ENCODE measurements around the gene AFAP1L1. TPM values are rescaled to one million over a fixed set of nuclear protein-coding genes. Genes with fewer than 3 reads are reported as not detected.
A peak's percentile ranks its signal among the peaks of the same experiment; 100 is the strongest.
"Not testable (repeated sequence)": the region's sequence is repeated elsewhere in the genome, so short reads cannot be mapped to it uniquely, and the experiment has no call there.

Gene AFAP1L1
- total RNA-seq, 1 donor from 2014 or later, result 54.8 TPM

GRCh38 chr5:149257889-149258705 is 13.6 kb upstream of the AFAP1L1 start:
- intact Hi-C loops (cut with DNase I), result no loop called here
- ATAC-seq (no peak), DNase-seq (ENCODE audit: low spot score) (no peak)

GRCh38 chr5:149260761-149261160 is 10.9 kb upstream of the AFAP1L1 start:
- DNase-seq (ENCODE audit: low spot score), result no peak
- intact Hi-C loops (cut with DNase I), result no loop called here
- no peak for ATAC-seq

GRCh38 chr5:149261246-149261645 is 10.4 kb upstream of the AFAP1L1 start:
- intact Hi-C loops (cut with DNase I), result no loop called here
- ATAC-seq, result no peak
- no peak for DNase-seq (ENCODE audit: low spot score)

- DNase-seq (ENCODE audit: low spot score), result no peak
- intact Hi-C loops (cut with DNase I), result no loop called here
- no peak for ATAC-seq
Observed at GRCh38 chr5:149262315-149262714, 9.3 kb upstream of the AFAP1L1 start.

GRCh38 chr5:149264439-149265067 is 7.1 kb upstream of the AFAP1L1 start:
- intact Hi-C loops (cut with DNase I), result no loop called here
- ATAC-seq (no peak), DNase-seq (ENCODE audit: low spot score) (no peak)

GRCh38 chr5:149265068-149265465 is 6.6 kb upstream of the AFAP1L1 start:
- ATAC-seq (no peak), DNase-seq (ENCODE audit: low spot score) (no peak)
- intact Hi-C loops (cut with DNase I), result no loop called here

- intact Hi-C loops (cut with DNase I), result no loop called here
- ATAC-seq (peak; percentile 77), DNase-seq (ENCODE audit: low spot score) (peak; percentile 66)
Observed at GRCh38 chr5:149265597-149265996, 6.1 kb upstream of the AFAP1L1 start.

GRCh38 chr5:149267241-149267973 is 4.3 kb upstream of the AFAP1L1 start:
- ATAC-seq (peak; percentile 63), DNase-seq (ENCODE audit: low spot score) (no peak)
- intact Hi-C loops (cut with DNase I), result no loop called here

GRCh38 chr5:149268928-149269557 is 2.6 kb upstream of the AFAP1L1 start:
- no peak for DNase-seq (ENCODE audit: low spot score)
- ATAC-seq, result peak; percentile 29
- intact Hi-C loops (cut with DNase I), result no loop called here

GRCh38 chr5:149271195-149271715 is 404 bp upstream of the AFAP1L1 start:
- ATAC-seq, result no peak
- no peak for DNase-seq (ENCODE audit: low spot score)
- intact Hi-C loops (cut with DNase I), result no loop called here

- DNase-seq (ENCODE audit: low spot score); intact Hi-C loops (cut with DNase I): not testable (repeated sequence)
- peak; percentile 8 for ATAC-seq
Observed at GRCh38 chr5:149272781-149273180, 1.1 kb downstream of the AFAP1L1 start.

GRCh38 chr5:149273237-149273636 is 1.6 kb downstream of the AFAP1L1 start:
- intact Hi-C loops (cut with DNase I), result no loop called here
- no peak for DNase-seq (ENCODE audit: low spot score)

GRCh38 chr5:149273950-149274349 is 2.3 kb downstream of the AFAP1L1 start:
- ATAC-seq (no peak), DNase-seq (ENCODE audit: low spot score) (no peak)

More at GRCh38 chr5:149273237-149273636, 1.6 kb downstream of the AFAP1L1 start:
- ATAC-seq, result no peak

GRCh38 chr5:149274939-149275338 is 3.3 kb downstream of the AFAP1L1 start:
- no peak for ATAC-seq
- intact Hi-C loops (cut with DNase I), result no loop called here

More at GRCh38 chr5:149273950-149274349, 2.3 kb downstream of the AFAP1L1 start:
- intact Hi-C loops (cut with DNase I), result no loop called here

GRCh38 chr5:149277801-149278200 is 6.1 kb downstream of the AFAP1L1 start:
- DNase-seq (ENCODE audit: low spot score) (no peak), ATAC-seq (peak; percentile 43)
- intact Hi-C loops (cut with DNase I), result no loop called here

More at GRCh38 chr5:149274939-149275338, 3.3 kb downstream of the AFAP1L1 start:
- DNase-seq (ENCODE audit: low spot score), result no peak

- ATAC-seq (no peak), DNase-seq (ENCODE audit: low spot score) (no peak)
- intact Hi-C loops (cut with DNase I), result no loop called here
Observed at GRCh38 chr5:149278451-149279210, 7.0 kb downstream of the AFAP1L1 start.

- DNase-seq (ENCODE audit: low spot score) (no peak), ATAC-seq (no peak)
- intact Hi-C loops (cut with DNase I), result no loop called here
Observed at GRCh38 chr5:149279661-149280060, 8.0 kb downstream of the AFAP1L1 start.

GRCh38 chr5:149280124-149280523 is 8.5 kb downstream of the AFAP1L1 start:
- intact Hi-C loops (cut with DNase I), result no loop called here
- peak; percentile 45 for ATAC-seq
- DNase-seq (ENCODE audit: low spot score), result no peak

Data from sciatic nerve (tissue), 2 donors.